Stimulated activated CD4-positive, alpha-beta T cell treated with anti-CD3 and anti-CD28 coated beads, Interleukin-15, amount 100 ng/mL, for 1 hour (primary cell): ENCODE data around the gene C11orf58.

Source experiments
- DNase-seq, 2 donors: peaks; one replicate each; pipeline ENCODE4 v3.0.0-alpha.2; 2020; ENCODE audit warnings: low read depth in 1 of 2, low spot score in 1 of 2

The C11orf58 gene

GRCh38 chr11:16801288-16801980 is 63.0 kb downstream of the C11orf58 start:
- no peak for DNase-seq

GRCh38 chr11:16804104-16804947 is 65.9 kb downstream of the C11orf58 start:
- DNase-seq = no peak

- DNase-seq = no peak
These were observed 67.5 kb downstream of the C11orf58 start for GRCh38 chr11:16805938-16806337.

GRCh38 chr11:16806791-16807190 is 68.3 kb downstream of the C11orf58 start:
- DNase-seq = no peak

GRCh38 chr11:16807306-16807705 is 68.9 kb downstream of the C11orf58 start:
- no peak for DNase-seq
